ENCODE results near the gene CYP39A1. TPM values are rescaled to one million over a fixed set of nuclear protein-coding genes. Genes with fewer than 3 reads are reported as not detected.
"Not testable (repeated sequence)": the region's sequence is repeated elsewhere in the genome, so short reads cannot be mapped to it uniquely, and the experiment has no call there.

The CYP39A1 gene
- total and polyA plus RNA-seq, 2 experiments from 2014 or later = 5.2 to 9.2 TPM

DNA sequence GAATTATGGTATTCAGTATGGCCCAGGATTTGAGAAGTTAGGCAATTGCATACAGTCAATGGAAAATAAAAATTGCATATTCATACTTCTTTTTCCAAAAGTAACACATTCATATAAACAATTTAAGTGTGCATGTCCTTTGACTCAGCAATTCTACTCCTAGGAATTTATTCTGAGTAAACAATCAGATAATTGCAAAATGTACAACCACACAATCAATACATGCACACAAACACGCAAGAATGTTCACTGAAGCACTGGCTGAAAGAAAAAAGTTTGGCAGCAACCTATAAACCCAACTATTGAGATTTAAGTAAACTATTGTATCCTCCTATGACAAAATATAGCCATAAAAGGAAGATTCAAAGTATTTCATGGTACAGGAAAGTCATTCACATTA, 1.6 kb downstream of the CYP39A1 start:
- no peaks in the 10 kb centered on the region for H4K20me1 ChIP-seq (ENCODE audit: insufficient read depth, poor library complexity, severe bottlenecking)
- H3K9me2 ChIP-seq (replicated peaks; ENCODE audit: insufficient read depth) = no peaks in the 10 kb centered on the region
- no peaks in the 10 kb centered on the region for H3K4me1 ChIP-seq (ENCODE audit: insufficient read depth)
- H2AFZ ChIP-seq = no peak overlapping the region
- 50% methylated on average over 1 of the region's 1 CpG for WGBS (ENCODE audit: low lambda C conversion rate, missing lambda C conversion rate)
- DNase-seq (ENCODE audit: low spot score) = no peak
- H3K36me3 ChIP-seq (replicated peaks; ENCODE audit: insufficient read depth, low read depth) = no peaks in the 10 kb centered on the region
- H3K27ac ChIP-seq = no peak overlapping the region
- H3K79me2 ChIP-seq = no peaks in the 10 kb centered on the region
- H3K4me3 ChIP-seq = peak overlapping the region; percentile 45
- no peaks in the 10 kb centered on the region for H3K9me3 ChIP-seq (ENCODE audit: low read depth)
- H3K4me2 ChIP-seq = peak overlapping the region; percentile 93
- TF ChIP-seq EZH2phosphoT487 (IDR thresholded peaks at IDR 0.05; ENCODE audit: low read depth, severe bottlenecking, unreplicated experiment) (no peak), EZH2 (IDR thresholded peaks at IDR 0.05; ENCODE audit: borderline replicate concordance) (no peak)
- TF ChIP-seq, protein P1, sequence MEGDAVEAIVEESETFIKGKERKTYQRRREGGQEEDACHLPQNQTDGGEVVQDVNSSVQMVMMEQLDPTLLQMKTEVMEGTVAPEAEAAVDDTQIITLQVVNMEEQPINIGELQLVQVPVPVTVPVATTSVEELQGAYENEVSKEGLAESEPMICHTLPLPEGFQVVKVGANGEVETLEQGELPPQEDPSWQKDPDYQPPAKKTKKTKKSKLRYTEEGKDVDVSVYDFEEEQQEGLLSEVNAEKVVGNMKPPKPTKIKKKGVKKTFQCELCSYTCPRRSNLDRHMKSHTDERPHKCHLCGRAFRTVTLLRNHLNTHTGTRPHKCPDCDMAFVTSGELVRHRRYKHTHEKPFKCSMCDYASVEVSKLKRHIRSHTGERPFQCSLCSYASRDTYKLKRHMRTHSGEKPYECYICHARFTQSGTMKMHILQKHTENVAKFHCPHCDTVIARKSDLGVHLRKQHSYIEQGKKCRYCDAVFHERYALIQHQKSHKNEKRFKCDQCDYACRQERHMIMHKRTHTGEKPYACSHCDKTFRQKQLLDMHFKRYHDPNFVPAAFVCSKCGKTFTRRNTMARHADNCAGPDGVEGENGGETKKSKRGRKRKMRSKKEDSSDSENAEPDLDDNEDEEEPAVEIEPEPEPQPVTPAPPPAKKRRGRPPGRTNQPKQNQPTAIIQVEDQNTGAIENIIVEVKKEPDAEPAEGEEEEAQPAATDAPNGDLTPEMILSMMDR (IDR thresholded peaks at IDR 0.05; ENCODE audit: poor library complexity) = no peak
- peaks cover 2% of the 10 kb centered on the region for H3K27me3 ChIP-seq

GRCh38 chr6:46648869-46649492, 3.6 kb downstream of the CYP39A1 start:
- Histone ChIP-seq H3K4me3 (no peak overlapping the region), H3K9me2 (replicated peaks; ENCODE audit: insufficient read depth) (no peaks in the 10 kb centered on the region), H3K27me3 (peaks cover 2% of the 10 kb centered on the region), H3K4me2 (no peak overlapping the region), H3K9me3 (ENCODE audit: low read depth) (no peaks in the 10 kb centered on the region), H4K20me1 (ENCODE audit: insufficient read depth, poor library complexity, severe bottlenecking) (no peaks in the 10 kb centered on the region), H3K36me3 (replicated peaks; ENCODE audit: insufficient read depth, low read depth) (no peaks in the 10 kb centered on the region), H2AFZ (no peak overlapping the region), H3K79me2 (no peaks in the 10 kb centered on the region), H3K4me1 (ENCODE audit: insufficient read depth) (no peaks in the 10 kb centered on the region), H3K27ac (no peak overlapping the region)
- TF ChIP-seq EZH2phosphoT487 (IDR thresholded peaks at IDR 0.05; ENCODE audit: low read depth, severe bottlenecking, unreplicated experiment) (no peak), EZH2 (IDR thresholded peaks at IDR 0.05; ENCODE audit: borderline replicate concordance) (no peak)
- TF ChIP-seq, protein P1 (IDR thresholded peaks at IDR 0.05; ENCODE audit: poor library complexity) = no peak
- 66% methylated on average over 5 of the region's 5 CpGs for WGBS (ENCODE audit: low lambda C conversion rate, missing lambda C conversion rate)
- DNase-seq (ENCODE audit: low spot score) = peak; percentile 17

- not testable (repeated sequence) for H3K27ac ChIP-seq; H4K20me1 ChIP-seq (ENCODE audit: insufficient read depth, poor library complexity, severe bottlenecking); H3K79me2 ChIP-seq; H3K4me3 ChIP-seq; DNase-seq (ENCODE audit: low spot score); H3K36me3 ChIP-seq (replicated peaks; ENCODE audit: insufficient read depth, low read depth); H3K9me3 ChIP-seq (ENCODE audit: low read depth); H3K4me2 ChIP-seq; H3K4me1 ChIP-seq (ENCODE audit: insufficient read depth); H3K27me3 ChIP-seq; H3K9me2 ChIP-seq (replicated peaks; ENCODE audit: insufficient read depth); H2AFZ ChIP-seq
- 97% methylated on average over 3 of the region's 4 CpGs for WGBS (ENCODE audit: low lambda C conversion rate, missing lambda C conversion rate)
These were observed 4.5 kb downstream of the CYP39A1 start for GRCh38 chr6:46648108-46648507.

DNA sequence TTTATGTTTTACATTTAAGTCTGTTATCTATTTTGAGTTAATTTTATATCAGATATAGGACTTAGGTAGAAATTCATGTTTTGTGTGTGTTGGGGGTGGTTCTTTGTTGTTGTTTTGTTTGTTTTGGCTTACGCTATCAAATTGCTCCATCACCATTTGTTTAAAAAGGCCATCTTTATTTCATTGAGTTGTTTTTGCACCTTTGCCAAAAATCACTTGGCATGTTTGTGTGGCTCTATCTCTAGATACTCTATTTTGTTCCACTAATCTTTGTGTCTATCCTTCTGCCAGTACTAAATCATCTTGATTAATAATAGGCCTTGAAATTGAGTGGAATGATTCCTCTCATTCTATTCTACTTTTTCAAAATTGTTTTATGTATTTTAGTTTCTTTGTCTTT, 7.4 kb downstream of the CYP39A1 start:
- Histone ChIP-seq H3K9me2 (replicated peaks; ENCODE audit: insufficient read depth) (no peaks in the 10 kb centered on the region), H3K79me2 (no peaks in the 10 kb centered on the region), H3K9me3 (ENCODE audit: low read depth) (no peaks in the 10 kb centered on the region), H3K36me3 (replicated peaks; ENCODE audit: insufficient read depth, low read depth) (no peaks in the 10 kb centered on the region), H4K20me1 (ENCODE audit: insufficient read depth, poor library complexity, severe bottlenecking) (no peaks in the 10 kb centered on the region), H3K27me3 (no peaks in the 10 kb centered on the region), H3K4me2 (no peak overlapping the region), H2AFZ (no peak overlapping the region), H3K27ac (no peak overlapping the region), H3K4me1 (ENCODE audit: insufficient read depth) (no peaks in the 10 kb centered on the region), H3K4me3 (no peak overlapping the region)
- TF ChIP-seq, protein P1 (IDR thresholded peaks at IDR 0.05; ENCODE audit: poor library complexity) = no peak
- TF ChIP-seq EZH2 (IDR thresholded peaks at IDR 0.05; ENCODE audit: borderline replicate concordance) (no peak), EZH2phosphoT487 (IDR thresholded peaks at IDR 0.05; ENCODE audit: low read depth, severe bottlenecking, unreplicated experiment) (no peak)
- DNase-seq (ENCODE audit: low spot score) = no peak
- WGBS (ENCODE audit: low lambda C conversion rate, missing lambda C conversion rate) = 100% methylated on average over 1 of the region's 1 CpG

Measured in hepatocyte (in vitro differentiated cells).